NCI-H1417 treated with DMSO at 0.1 percent for 48 hours (cell line): Measurements from ENCODE around the gene SMAD2.
"Not testable (repeated sequence)": the region's sequence is repeated elsewhere in the genome, so short reads cannot be mapped to it uniquely, and the experiment has no call there.

Experiments used
- DNase-seq: peaks from one replicate; lab custom pipeline; 2025; lab: John Stamatoyannopoulos, UW

SMAD2 gene

GRCh38 chr18:47930199-47930930, at the start of gene SMAD2:
SMAD2 (minus strand) TSS chr18:47930659; CDS start chr18:47896756, 33,903 bp downstream.
- peak; percentile 48 for DNase-seq

- no peak for DNase-seq
Measured at GRCh38 chr18:47979611-47980200, 49.2 kb upstream of the SMAD2 start.

GRCh38 chr18:47978603-47979002, 48.1 kb upstream of the SMAD2 start:
- no peak for DNase-seq

- DNase-seq: no peak
Measured at GRCh38 chr18:47978141-47978540, 47.7 kb upstream of the SMAD2 start.

GRCh38 chr18:47975701-47976100, 45.2 kb upstream of the SMAD2 start:
- DNase-seq: no peak

- DNase-seq: no peak
Measured at GRCh38 chr18:47975105-47975504, 44.6 kb upstream of the SMAD2 start.

GRCh38 chr18:47970664-47971531, 40.4 kb upstream of the SMAD2 start:
- no peak for DNase-seq

GRCh38 chr18:47969816-47970215, 39.4 kb upstream of the SMAD2 start:
- DNase-seq: no peak

GRCh38 chr18:47968721-47969120, 38.3 kb upstream of the SMAD2 start:
- no peak for DNase-seq

GRCh38 chr18:47968006-47968676, 37.7 kb upstream of the SMAD2 start:
- no peak for DNase-seq

GRCh38 chr18:47964053-47964452, 33.6 kb upstream of the SMAD2 start:
- no peak for DNase-seq

- not testable (repeated sequence) for DNase-seq
Measured at GRCh38 chr18:47961003-47961402, 30.5 kb upstream of the SMAD2 start.

GRCh38 chr18:47953471-47953931, 23.0 kb upstream of the SMAD2 start:
- DNase-seq: no peak

- DNase-seq: no peak
Measured at GRCh38 chr18:47950511-47950910, 20.1 kb upstream of the SMAD2 start.

GRCh38 chr18:47949202-47949601, 18.7 kb upstream of the SMAD2 start:
- DNase-seq: no peak

GRCh38 chr18:47946889-47947288, 16.4 kb upstream of the SMAD2 start:
- DNase-seq: no peak

GRCh38 chr18:47944972-47945852, 14.8 kb upstream of the SMAD2 start:
- DNase-seq: no peak

GRCh38 chr18:47936952-47937351, 6.5 kb upstream of the SMAD2 start:
- DNase-seq: no peak

GRCh38 chr18:47935321-47936055, 5.0 kb upstream of the SMAD2 start:
- no peak for DNase-seq

- DNase-seq: no peak
Measured at GRCh38 chr18:47932603-47933002, 2.1 kb upstream of the SMAD2 start.
